ENCODE data around the gene STAMBP. TPM values are rescaled to one million over a fixed set of nuclear protein-coding genes. Genes with fewer than 3 reads are reported as not detected.
A peak's percentile ranks its signal among the peaks of the same experiment; 100 is the strongest.

The STAMBP gene
- total and polyA plus RNA-seq, 2 of the 13 experiments (the other 11 are each of a cell fraction or from before 2014, with no cell fraction given), result 49.6 to 53.2 TPM

GRCh38 chr2:73842739-73843019 is 13.9 kb downstream of the STAMBP start (continued):
- TF ChIP-seq FOXP4 (CRISPR knock-in tag; IDR thresholded peaks at IDR 0.05), result no peak
- no peak for TF ChIP-seq XRCC5 (optimal IDR thresholded peaks at IDR 0.05; ENCODE audit: low read length)
- TF ChIP-seq ZBTB10 (CRISPR knock-in tag; IDR thresholded peaks at IDR 0.05; ENCODE audit: borderline replicate concordance), result no peak
- TF ChIP-seq ELF1 (CRISPR knock-in tag; IDR thresholded peaks at IDR 0.05), result no peak
- no peak for TF ChIP-seq DZIP1 (CRISPR knock-in tag; IDR thresholded peaks at IDR 0.05)
- no peak for TF ChIP-seq PRDM10 (CRISPR knock-in tag; IDR thresholded peaks at IDR 0.05; ENCODE audit: low read depth)
- TF ChIP-seq RELA (CRISPR knock-in tag; IDR thresholded peaks at IDR 0.05), result no peak
- TF ChIP-seq FOXA1 (IDR thresholded peaks at IDR 0.05), result peak; percentile 56; the same call in 1 of the 2 replicates
- TF ChIP-seq FOXA1 (CRISPR knock-in tag; IDR thresholded peaks at IDR 0.05), result peak; percentile 59
- TF ChIP-seq ZNF34 (CRISPR knock-in tag; IDR thresholded peaks at IDR 0.05; ENCODE audit: borderline replicate concordance), result no peak
- TF ChIP-seq BRCA1 (CRISPR knock-in tag; IDR thresholded peaks at IDR 0.05), result no peak
- no peak for TF ChIP-seq ZNF605 (CRISPR knock-in tag; IDR thresholded peaks at IDR 0.05)
- TF ChIP-seq NFE2L1 (CRISPR knock-in tag; IDR thresholded peaks at IDR 0.05; ENCODE audit: borderline replicate concordance), result no peak
- no peak for TF ChIP-seq SATB2 (CRISPR knock-in tag; IDR thresholded peaks at IDR 0.05)
- no peak for TF ChIP-seq RFX5 (IDR thresholded peaks at IDR 0.05; ENCODE audit: low read depth, low read length)
- TF ChIP-seq HNF1B (CRISPR knock-in tag; IDR thresholded peaks at IDR 0.05), result no peak
- 0 out of 2 replicates have a peak, but pooled peaks have one; percentile 7 for TF ChIP-seq RARA (CRISPR knock-in tag; IDR thresholded peaks at IDR 0.05)
- TF ChIP-seq DRAP1 (CRISPR knock-in tag; IDR thresholded peaks at IDR 0.05), result no peak
- no peak for TF ChIP-seq TMF1 (CRISPR knock-in tag; IDR thresholded peaks at IDR 0.05; ENCODE audit: low read depth)
